H1 (cell line): Measurements from ENCODE around the gene PHF23. TPM values are rescaled to one million over a fixed set of nuclear protein-coding genes. Genes with fewer than 3 reads are reported as not detected.
A peak's percentile ranks its signal among the peaks of the same experiment; 100 is the strongest.

Experiments
- CTCF ChIA-PET: fragments of 300-600 bp; sonication (Branson Sonifier 250); formaldehyde crosslinking; loops from one replicate; lab custom pipeline; 2021; ENCODE audit not compliant: partially characterized antibody; lab: Charles Lee
- POLR2A ChIA-PET: fragments of 300-600 bp; sonication (Branson Sonifier 250); formaldehyde crosslinking; loops from one replicate; lab custom pipeline; 2021; ENCODE audit warnings: inconsistent platforms; ENCODE audit not compliant: partially characterized antibody; lab: Charles Lee
- DNase-seq, 2 experiments: peaks; one replicate each; pipeline versions ENCODE4 v3.0.0 to v3.0.0-alpha.2; 2010 to 2022; ENCODE audit warnings: low spot score in 2 of 2, low read depth in 1 of 2, mixed read lengths in 1 of 2
- FAIRE-seq: peaks from 2 replicates; lab custom pipeline; 2011; peaks lifted over from hg19 to GRCh38; lab: Jason Lieb, UNC
- H2AFZ ChIP-seq: 2 replicates; pipeline ENCODE4 v1.8.1; 2012; ENCODE audit warnings: low read length, inconsistent platforms
- H2AK5ac ChIP-seq: 2 replicates; pipeline ENCODE4 v1.6.1; 2013; ENCODE audit warnings: low read depth, low read length
- H2BK120ac ChIP-seq: replicated peaks from 2 replicates; pipeline ENCODE3; 2013; ENCODE audit warnings: low read depth, low read length, inconsistent platforms
- H2BK12ac ChIP-seq: 2 replicates; pipeline ENCODE4 v1.6.1; 2013; ENCODE audit warnings: low read depth, low read length
- H2BK15ac ChIP-seq: 2 replicates; pipeline ENCODE4 v1.6.1; 2013; ENCODE audit warnings: low read length
- H2BK20ac ChIP-seq: 2 replicates; pipeline ENCODE4 v1.6.1; 2013; ENCODE audit warnings: low read length
- H2BK5ac ChIP-seq: 2 replicates; pipeline ENCODE4 v1.6.1; 2013; ENCODE audit warnings: low read depth, low read length
- H3K14ac ChIP-seq: 2 replicates; pipeline ENCODE4 v1.6.1; 2013; ENCODE audit warnings: inconsistent platforms; ENCODE audit not compliant: insufficient read length
- H3K18ac ChIP-seq: 2 replicates; pipeline ENCODE4 v1.6.1; 2013; ENCODE audit warnings: low read length; ENCODE audit errors: extremely low read depth
- H3K23ac ChIP-seq: 2 replicates; pipeline ENCODE4 v1.6.1; 2013; ENCODE audit warnings: inconsistent platforms; ENCODE audit not compliant: insufficient read length
- H3K23me2 ChIP-seq: 2 replicates; pipeline ENCODE4 v1.6.1; 2013; ENCODE audit warnings: low read depth, low read length
- H3K27ac ChIP-seq: 2 replicates; pipeline ENCODE4 v1.6.1; 2011; ENCODE audit warnings: low read depth, low read length, inconsistent platforms
- H3K27me3 ChIP-seq, 4 experiments: replicated peaks in 1 of 4; 1 replicate in 1 of 4; 2 replicates in 3 of 4; pipeline versions ENCODE4 v1.6.1 to v1.8.1; 2011 to 2013; ENCODE audit warnings: low read length in 3 of 4, mild to moderate bottlenecking in 3 of 4, inconsistent platforms in 2 of 4, mixed read lengths in 2 of 4, moderate library complexity in 1 of 4; ENCODE audit not compliant: control insufficient read depth in 3 of 4, insufficient read depth in 3 of 4; ENCODE audit errors: extremely low read depth in 1 of 4
- H3K36me3 ChIP-seq, 4 experiments: 2 replicates each; pipeline versions ENCODE4 v1.6.1 to v1.8.1; 2011 to 2013; ENCODE audit warnings: mild to moderate bottlenecking in 4 of 4, low read length in 3 of 4, moderate library complexity in 2 of 4, control low read depth in 1 of 4, inconsistent platforms in 1 of 4; ENCODE audit not compliant: insufficient read depth in 4 of 4, control insufficient read depth in 2 of 4
- H3K4ac ChIP-seq: replicated peaks from 2 replicates; pipeline ENCODE3; 2013; ENCODE audit warnings: low read length, low read depth, mixed read lengths, inconsistent platforms; ENCODE audit not compliant: insufficient read length
- H3K4me1 ChIP-seq, 4 experiments: replicated peaks in 1 of 4; 1 replicate in 1 of 4; 2 replicates in 3 of 4; pipeline versions ENCODE4 v1.6.1 to v1.8.1; 2011 to 2013; ENCODE audit warnings: low read length in 3 of 4, inconsistent platforms in 2 of 4, mixed read lengths in 1 of 4; ENCODE audit not compliant: insufficient read depth in 4 of 4, control insufficient read depth in 3 of 4
- H3K4me2 ChIP-seq, 2 experiments: 2 replicates each; pipeline versions ENCODE4 v1.6.1 to v1.8.1; 2011 to 2013; ENCODE audit warnings: low read depth in 2 of 2, low read length in 2 of 2, control low read depth in 1 of 2, inconsistent platforms in 1 of 2, mild to moderate bottlenecking in 1 of 2; ENCODE audit not compliant: insufficient read depth in 1 of 2
- H3K4me3 ChIP-seq, 4 experiments: fragments of 200-600, 300-600 bp in 1 of 4; sonication (generic), shearing (Covaris generic), sonication (Bioruptor Twin) in 1 of 4; 2 replicates each; pipeline versions ENCODE4 v1.5.1 to v1.8.1; 2011 to 2016; ENCODE audit warnings: low read length in 4 of 4, low read depth in 3 of 4, control low read depth in 2 of 4, inconsistent platforms in 2 of 4, mild to moderate bottlenecking in 2 of 4, mixed read lengths in 1 of 4, moderate library complexity in 1 of 4; ENCODE audit not compliant: insufficient read depth in 2 of 4; ENCODE audit errors: extremely low read depth in 1 of 4
- H3K56ac ChIP-seq: replicated peaks from 2 replicates; pipeline ENCODE3; 2013; ENCODE audit warnings: low read depth, mild to moderate bottlenecking, mixed read lengths, low read length, inconsistent platforms; ENCODE audit not compliant: insufficient read length
- H3K79me1 ChIP-seq: 2 replicates; pipeline ENCODE4 v1.6.1; 2013; ENCODE audit warnings: low read depth, low read length, control low read depth
- H3K79me2 ChIP-seq, 2 experiments: 2 replicates each; pipeline versions ENCODE4 v1.6.1 to v1.8.1; 2012 to 2013; ENCODE audit warnings: low read length in 2 of 2, mild to moderate bottlenecking in 2 of 2, inconsistent platforms in 1 of 2; ENCODE audit not compliant: insufficient read depth in 2 of 2, control insufficient read depth in 1 of 2
- H3K9ac ChIP-seq, 4 experiments: replicated peaks in 1 of 4; 1 replicate in 1 of 4; 2 replicates in 3 of 4; pipeline versions ENCODE4 v1.6.1 to v1.8.1; 2011 to 2013; ENCODE audit warnings: low read depth in 3 of 4, low read length in 3 of 4, control low read depth in 2 of 4, mild to moderate bottlenecking in 2 of 4, moderate library complexity in 2 of 4, inconsistent platforms in 1 of 4; ENCODE audit errors: extremely low read depth in 1 of 4
- H3K9me3 ChIP-seq, 2 experiments: 2 replicates each; pipeline versions ENCODE4 v1.6.1 to v1.8.1; 2012 to 2013; ENCODE audit warnings: mild to moderate bottlenecking in 2 of 2, moderate library complexity in 2 of 2, control low read depth in 1 of 2, inconsistent platforms in 1 of 2, low read depth in 1 of 2, low read length in 1 of 2, mixed read lengths in 1 of 2; ENCODE audit not compliant: insufficient read depth in 2 of 2
- H4K20me1 ChIP-seq, 2 experiments: replicated peaks in 1 of 2; 2 replicates each; pipeline versions ENCODE3 to v1.8.1; 2011 to 2013; ENCODE audit warnings: inconsistent platforms in 2 of 2, low read length in 2 of 2, mild to moderate bottlenecking in 1 of 2; ENCODE audit not compliant: insufficient read depth in 2 of 2, control insufficient read depth in 1 of 2
- H4K5ac ChIP-seq: 2 replicates; pipeline ENCODE4 v1.6.1; 2013; ENCODE audit warnings: low read length, low read depth, mixed read lengths, inconsistent platforms; ENCODE audit not compliant: insufficient read length
- H4K8ac ChIP-seq: 2 replicates; pipeline ENCODE4 v1.8.0; 2013; ENCODE audit warnings: mild to moderate bottlenecking, moderate library complexity, low read length, inconsistent platforms; ENCODE audit not compliant: insufficient read depth; ENCODE audit errors: extremely low read depth
- H4K91ac ChIP-seq: replicated peaks from 2 replicates; pipeline ENCODE3; 2013; ENCODE audit warnings: low read length, mixed read lengths, inconsistent platforms; ENCODE audit not compliant: insufficient read length
- CBX5 ChIP-seq: fragments of 300-800, 300-1000 bp; sonication (generic); IDR thresholded peaks from 2 replicates; pipeline ENCODE4 v1.7.1; 2016; ENCODE audit warnings: antibody characterized with exemption, low read length, low read depth
- HDAC2 ChIP-seq, 2 experiments: fragments of 300-600 bp in 1 of 2; sonication (generic) in 1 of 2; IDR thresholded peaks; 2 replicates each; pipeline ENCODE4 v1.6.1; 2011 to 2012; ENCODE audit warnings: low read depth in 2 of 2, low read length in 2 of 2, mild to moderate bottlenecking in 2 of 2, moderate library complexity in 2 of 2, borderline replicate concordance in 1 of 2, inconsistent platforms in 1 of 2
- KDM5A ChIP-seq: fragments of 200-600 bp; IDR thresholded peaks from 2 replicates; pipeline ENCODE4 v1.7.1; 2012; ENCODE audit warnings: mild to moderate bottlenecking, low read length, inconsistent platforms, mixed read lengths
- POLR2AphosphoS5 ChIP-seq: IDR thresholded peaks from 2 replicates; pipeline ENCODE4 v1.6.1; 2011; ENCODE audit warnings: low read depth, low read length
- RBBP5 ChIP-seq: IDR thresholded peaks from 2 replicates; pipeline ENCODE4 v1.7.1; 2012; ENCODE audit warnings: low read depth, mild to moderate bottlenecking, inconsistent platforms, low read length, moderate library complexity, borderline replicate concordance
- SIN3A ChIP-seq, 2 experiments: IDR thresholded peaks in 1 of 2; conservative IDR thresholded peaks in 1 of 2; 2 replicates each; pipeline ENCODE4 v1.6.1; 2011 to 2012; ENCODE audit warnings: low read length in 2 of 2, improper control_type of control experiment in 1 of 2, low read depth in 1 of 2, mild to moderate bottlenecking in 1 of 2
- WGBS, 2 experiments: shearing (Covaris generic) in 1 of 2; methylation state at CpG; one replicate each; pipeline versions ENCODE4 v1.1.6 to v1.1.7; 2013 to 2015; ENCODE audit warnings: low lambda C conversion rate in 2 of 2, mixed read lengths in 2 of 2, inconsistent platforms in 1 of 2, low coverage in 1 of 2, missing lambda C conversion rate in 1 of 2; ENCODE audit not compliant: insufficient replicate concordance in 2 of 2, insufficient coverage in 1 of 2, insufficient read length in 1 of 2; ENCODE audit errors: extremely low coverage in 1 of 2, missing lambda C conversion rate in 1 of 2; 5-methylcytosine and 5-hydroxymethylcytosine counted together
- polyA plus RNA-seq, 7 experiments: library from polyadenylated mRNA; depleted of rRNA in 3 of 7; stranded (reverse) in 5 of 7; unstranded in 2 of 7; fragments of >200 nt in 5 of 7; fragments of 200-250 nt in 2 of 7; gene quantifications; 1 replicate in 5 of 7; 2 replicates in 1 of 7; 4 replicates in 1 of 7; pipeline versions ENCODE4 v1.2.1 to v1.2.3, GENCODE V29; 2011 to 2013; ENCODE audit warnings: missing spikeins in 2 of 7, mixed read lengths in 2 of 7
- total RNA-seq: library from RNA; stranded (reverse); fragmentation: NEBNext Ultra II Directional; extraction: Animal tissue kit (Norgen Biotek cat#: 25700); gene quantifications from 2 replicates; pipeline ENCODE4 v1.2.1, GENCODE V29; 2021

The PHF23 gene
- total and polyA plus RNA-seq, 2 of the 8 experiments (the other 6 are each of a cell fraction or from before 2014, with no cell fraction given), result 47.5 to 62.8 TPM

- CTCF ChIA-PET, result interaction anchor here (1.0 to 1.3 kb wide), 4 partner anchors 11 to 53 kb away, joined by 3 to 5 read pairs (median 4); no protein-coding TSS in a partner anchor
- TF ChIP-seq RBBP5 (no peak), CBX5 (no peak), KDM5A (no peak), SIN3A (conservative IDR thresholded peaks at IDR 0.05 in 1 of 2, IDR thresholded peaks at IDR 0.05 in 1 of 2; ENCODE audit: low read depth in 1 of 2, low read length in 2 of 2) (no peak), POLR2AphosphoS5 (peak; percentile 63), HDAC2 (IDR thresholded peaks at IDR 0.05; ENCODE audit: borderline replicate concordance in 1 of 2, low read depth in 2 of 2, low read length in 2 of 2) (no peak)
- no peak overlapping the region; the same call in 1 of the 2 replicates for H3K18ac ChIP-seq
Measured at GRCh38 chr17:7260151-7260550, 20.9 kb upstream of the PHF23 start.

More at GRCh38 chr17:7260151-7260550, 20.9 kb upstream of the PHF23 start:
- peak overlapping the region; percentile 71; the same call in 1 of the 2 replicates for H4K8ac ChIP-seq
- no peak overlapping the region for H2BK120ac ChIP-seq
- peaks cover 6 to 11% of the 10 kb centered on the region in 2 experiments for H4K20me1 ChIP-seq
- H3K27me3 ChIP-seq, result no peaks in the 10 kb centered on the region
- peaks cover 2 to 33% (median 16%) of the 10 kb centered on the region in 4 experiments; a peak in 7 of 8 replicates for H3K36me3 ChIP-seq
- H3K56ac ChIP-seq, result no peak overlapping the region
- H3K4me1 ChIP-seq, result peaks cover 4 to 15% (median 6%) of the 10 kb centered on the region in 4 experiments; a peak in 6 of 7 replicates
- peak overlapping the region; percentile 39; the same call in 1 of the 2 replicates for H3K27ac ChIP-seq
- peak overlapping the region; percentile 98 for H2BK5ac ChIP-seq
- H2BK20ac ChIP-seq, result no peak overlapping the region
- H3K9me3 ChIP-seq, result no peaks in the 10 kb centered on the region
- peak overlapping the region; percentile 18; the same call in 1 of the 2 replicates for H2BK15ac ChIP-seq
- FAIRE-seq, result no peak
- H4K5ac ChIP-seq, result no peak overlapping the region
- peaks cover 13% of the 10 kb centered on the region for H3K23me2 ChIP-seq
- DNase-seq, result no peak
- no peak overlapping the region for H3K4ac ChIP-seq
- no peak overlapping the region for H4K91ac ChIP-seq
- H3K79me2 ChIP-seq, result peaks cover 0 to 31% of the 10 kb centered on the region in 2 experiments; a peak in 2 of 4 replicates
- peak overlapping the region; percentile 93 to 98 (median 96) for H3K4me3 ChIP-seq
- H3K14ac ChIP-seq, result no peak overlapping the region
- H3K9ac ChIP-seq, result peak overlapping the region in 3 of 4 experiments; percentile 80 to 98 (median 94); a peak in 5 of 7 replicates
- POLR2A ChIA-PET, result interaction anchor here (1.0 to 13.7 kb wide), 14 partner anchors 10 to 301 kb away, joined by 3 to 161 read pairs (median 14); partner anchors contain the start of genes ACADVL, ACAP1, CTDNEP1 and DLG4
- H2BK12ac ChIP-seq, result peak overlapping the region; percentile 92; the same call in 1 of the 2 replicates
- WGBS, 2 experiments, result 95% methylated on average over 4 of the region's 4 CpGs; no CpG with 5 or more reads in 1 of the 2 experiments
- peak overlapping the region; percentile 66; the same call in 1 of the 2 replicates for H2AK5ac ChIP-seq
- no peak overlapping the region for H3K23ac ChIP-seq
- H3K4me2 ChIP-seq, result peak overlapping the region; percentile 91 to 97
- no peak overlapping the region for H2AFZ ChIP-seq
- peaks cover 9% of the 10 kb centered on the region for H3K79me1 ChIP-seq
